ENCODE data around the gene PLEKHG2.

DNA sequence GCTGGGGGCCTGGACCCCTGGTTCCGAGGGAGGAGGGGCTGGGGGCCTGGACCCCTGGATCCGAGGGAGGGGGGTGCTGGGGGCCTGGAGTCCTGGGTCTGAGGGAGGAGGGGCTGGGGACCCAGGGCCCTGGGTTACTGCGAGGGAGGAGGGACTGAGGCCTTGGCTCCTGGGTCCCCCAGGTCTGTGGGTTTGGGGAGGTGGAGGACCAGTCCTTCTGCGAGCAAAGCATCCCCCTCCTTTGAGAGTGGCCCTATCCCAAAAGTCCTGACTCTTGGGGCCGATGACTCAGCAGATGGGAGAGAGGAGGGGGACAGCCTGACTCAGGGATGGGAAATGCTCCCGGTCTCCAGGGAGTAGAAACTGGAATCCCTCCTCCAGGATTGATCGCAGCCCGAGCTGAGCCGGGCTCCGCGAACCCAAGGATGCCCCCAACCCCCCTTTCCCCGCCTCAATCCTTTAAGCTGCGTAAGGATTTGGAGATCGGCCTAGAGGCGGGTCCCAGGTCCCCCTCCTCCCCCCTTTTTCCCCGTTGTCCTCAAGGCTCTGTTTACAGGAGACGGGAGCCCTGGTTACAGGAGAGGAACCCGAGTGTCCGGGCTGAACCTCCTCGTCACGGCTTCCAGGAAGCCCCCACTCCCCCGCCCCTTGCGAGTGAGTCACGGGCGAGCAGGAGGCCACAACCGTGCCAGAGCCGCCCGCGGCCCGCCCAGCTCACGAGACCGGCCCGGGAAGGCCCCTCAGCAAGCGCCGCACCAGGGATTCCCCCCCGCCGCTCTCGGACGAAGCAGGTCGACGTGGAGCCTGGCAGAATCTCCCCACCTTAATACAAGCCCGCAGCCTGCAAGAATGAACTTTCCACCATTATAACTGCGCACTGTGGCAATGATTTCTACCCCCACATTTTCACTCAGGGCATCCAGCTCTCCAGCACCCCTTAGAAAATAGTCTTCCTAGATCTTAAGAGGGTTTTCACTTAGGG lies 8.8 kb upstream of the PLEKHG2 start:
- TF ChIP-seq, protein P1, sequence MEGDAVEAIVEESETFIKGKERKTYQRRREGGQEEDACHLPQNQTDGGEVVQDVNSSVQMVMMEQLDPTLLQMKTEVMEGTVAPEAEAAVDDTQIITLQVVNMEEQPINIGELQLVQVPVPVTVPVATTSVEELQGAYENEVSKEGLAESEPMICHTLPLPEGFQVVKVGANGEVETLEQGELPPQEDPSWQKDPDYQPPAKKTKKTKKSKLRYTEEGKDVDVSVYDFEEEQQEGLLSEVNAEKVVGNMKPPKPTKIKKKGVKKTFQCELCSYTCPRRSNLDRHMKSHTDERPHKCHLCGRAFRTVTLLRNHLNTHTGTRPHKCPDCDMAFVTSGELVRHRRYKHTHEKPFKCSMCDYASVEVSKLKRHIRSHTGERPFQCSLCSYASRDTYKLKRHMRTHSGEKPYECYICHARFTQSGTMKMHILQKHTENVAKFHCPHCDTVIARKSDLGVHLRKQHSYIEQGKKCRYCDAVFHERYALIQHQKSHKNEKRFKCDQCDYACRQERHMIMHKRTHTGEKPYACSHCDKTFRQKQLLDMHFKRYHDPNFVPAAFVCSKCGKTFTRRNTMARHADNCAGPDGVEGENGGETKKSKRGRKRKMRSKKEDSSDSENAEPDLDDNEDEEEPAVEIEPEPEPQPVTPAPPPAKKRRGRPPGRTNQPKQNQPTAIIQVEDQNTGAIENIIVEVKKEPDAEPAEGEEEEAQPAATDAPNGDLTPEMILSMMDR (IDR thresholded peaks at IDR 0.05; ENCODE audit: low read depth, low read length, missing input control) = no peak
- no peak for TF ChIP-seq GABPA (IDR thresholded peaks at IDR 0.05 in 1 of 2, conservative IDR thresholded peaks at IDR 0.05 in 1 of 2)
- no peak for TF ChIP-seq YY1 (IDR thresholded peaks at IDR 0.05)
- TF ChIP-seq, protein P2, sequence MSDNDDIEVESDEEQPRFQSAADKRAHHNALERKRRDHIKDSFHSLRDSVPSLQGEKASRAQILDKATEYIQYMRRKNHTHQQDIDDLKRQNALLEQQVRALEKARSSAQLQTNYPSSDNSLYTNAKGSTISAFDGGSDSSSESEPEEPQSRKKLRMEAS (IDR thresholded peaks at IDR 0.05) = peak; percentile 31
- TF ChIP-seq RAD21 (IDR thresholded peaks at IDR 0.05) = no peak
- peak; percentile 70 for TF ChIP-seq SP1 (IDR thresholded peaks at IDR 0.05)
- TF ChIP-seq RXRA (IDR thresholded peaks at IDR 0.05) = peak in 1 of 2 donors; percentile 42
- TF ChIP-seq, protein P3, sequence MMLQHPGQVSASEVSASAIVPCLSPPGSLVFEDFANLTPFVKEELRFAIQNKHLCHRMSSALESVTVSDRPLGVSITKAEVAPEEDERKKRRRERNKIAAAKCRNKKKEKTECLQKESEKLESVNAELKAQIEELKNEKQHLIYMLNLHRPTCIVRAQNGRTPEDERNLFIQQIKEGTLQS (IDR thresholded peaks at IDR 0.05) = no peak
- TF ChIP-seq TAF1 (conservative IDR thresholded peaks at IDR 0.05) = no peak
- TF ChIP-seq, protein P4, sequence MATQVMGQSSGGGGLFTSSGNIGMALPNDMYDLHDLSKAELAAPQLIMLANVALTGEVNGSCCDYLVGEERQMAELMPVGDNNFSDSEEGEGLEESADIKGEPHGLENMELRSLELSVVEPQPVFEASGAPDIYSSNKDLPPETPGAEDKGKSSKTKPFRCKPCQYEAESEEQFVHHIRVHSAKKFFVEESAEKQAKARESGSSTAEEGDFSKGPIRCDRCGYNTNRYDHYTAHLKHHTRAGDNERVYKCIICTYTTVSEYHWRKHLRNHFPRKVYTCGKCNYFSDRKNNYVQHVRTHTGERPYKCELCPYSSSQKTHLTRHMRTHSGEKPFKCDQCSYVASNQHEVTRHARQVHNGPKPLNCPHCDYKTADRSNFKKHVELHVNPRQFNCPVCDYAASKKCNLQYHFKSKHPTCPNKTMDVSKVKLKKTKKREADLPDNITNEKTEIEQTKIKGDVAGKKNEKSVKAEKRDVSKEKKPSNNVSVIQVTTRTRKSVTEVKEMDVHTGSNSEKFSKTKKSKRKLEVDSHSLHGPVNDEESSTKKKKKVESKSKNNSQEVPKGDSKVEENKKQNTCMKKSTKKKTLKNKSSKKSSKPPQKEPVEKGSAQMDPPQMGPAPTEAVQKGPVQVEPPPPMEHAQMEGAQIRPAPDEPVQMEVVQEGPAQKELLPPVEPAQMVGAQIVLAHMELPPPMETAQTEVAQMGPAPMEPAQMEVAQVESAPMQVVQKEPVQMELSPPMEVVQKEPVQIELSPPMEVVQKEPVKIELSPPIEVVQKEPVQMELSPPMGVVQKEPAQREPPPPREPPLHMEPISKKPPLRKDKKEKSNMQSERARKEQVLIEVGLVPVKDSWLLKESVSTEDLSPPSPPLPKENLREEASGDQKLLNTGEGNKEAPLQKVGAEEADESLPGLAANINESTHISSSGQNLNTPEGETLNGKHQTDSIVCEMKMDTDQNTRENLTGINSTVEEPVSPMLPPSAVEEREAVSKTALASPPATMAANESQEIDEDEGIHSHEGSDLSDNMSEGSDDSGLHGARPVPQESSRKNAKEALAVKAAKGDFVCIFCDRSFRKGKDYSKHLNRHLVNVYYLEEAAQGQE (IDR thresholded peaks at IDR 0.05) = peak; percentile 45
- TF ChIP-seq, protein P5, sequence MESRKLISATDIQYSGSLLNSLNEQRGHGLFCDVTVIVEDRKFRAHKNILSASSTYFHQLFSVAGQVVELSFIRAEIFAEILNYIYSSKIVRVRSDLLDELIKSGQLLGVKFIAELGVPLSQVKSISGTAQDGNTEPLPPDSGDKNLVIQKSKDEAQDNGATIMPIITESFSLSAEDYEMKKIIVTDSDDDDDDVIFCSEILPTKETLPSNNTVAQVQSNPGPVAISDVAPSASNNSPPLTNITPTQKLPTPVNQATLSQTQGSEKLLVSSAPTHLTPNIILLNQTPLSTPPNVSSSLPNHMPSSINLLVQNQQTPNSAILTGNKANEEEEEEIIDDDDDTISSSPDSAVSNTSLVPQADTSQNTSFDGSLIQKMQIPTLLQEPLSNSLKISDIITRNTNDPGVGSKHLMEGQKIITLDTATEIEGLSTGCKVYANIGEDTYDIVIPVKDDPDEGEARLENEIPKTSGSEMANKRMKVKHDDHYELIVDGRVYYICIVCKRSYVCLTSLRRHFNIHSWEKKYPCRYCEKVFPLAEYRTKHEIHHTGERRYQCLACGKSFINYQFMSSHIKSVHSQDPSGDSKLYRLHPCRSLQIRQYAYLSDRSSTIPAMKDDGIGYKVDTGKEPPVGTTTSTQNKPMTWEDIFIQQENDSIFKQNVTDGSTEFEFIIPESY (IDR thresholded peaks at IDR 0.05) = no peak
- TF ChIP-seq NR2F2 (IDR thresholded peaks at IDR 0.05) = no peak
